HEK293 (cell line): ENCODE results near the gene PRKCZ.

Experiments
- CTCF ChIP-seq: fragments of 450-650 bp; formaldehyde crosslinking; IDR thresholded peaks from 2 replicates; pipeline ENCODE4 v1.5.1; 2016; ENCODE audit warnings: missing biosample characterization, missing genetic modification characterization
- ELK4 ChIP-seq: IDR thresholded peaks from 2 replicates; pipeline ENCODE4 v1.6.1; 2011; ENCODE audit warnings: mild to moderate bottlenecking, low read depth, low read length, borderline replicate concordance
- ZBTB10 ChIP-seq: fragments of 450-650 bp; formaldehyde crosslinking; IDR thresholded peaks from 2 replicates; pipeline ENCODE4 v1.5.1; 2016; ENCODE audit warnings: missing biosample characterization, missing genetic modification characterization

GRCh38 chr1:2039251-2039650 lies 11.0 kb upstream of the PRKCZ start:
- TF ChIP-seq ZBTB10 (tag by site-specific recombination) (no peak), CTCF (tag by site-specific recombination) (no peak), ELK4 (no peak)
